Liver (tissue), 9 donors: ENCODE measurements around the gene CCL22. TPM values are rescaled to one million over a fixed set of nuclear protein-coding genes. Genes with fewer than 3 reads are reported as not detected.

Experiments
- DNase-seq: peaks from one replicate; pipeline ENCODE4 v3.0.0-alpha.2; 2017; ENCODE audit warnings: low spot score
- H3K27ac ChIP-seq, 2 donors: one replicate each; pipeline ENCODE4 v1.7.0; 2013; ENCODE audit warnings: inconsistent platforms in 2 of 2, low read length in 2 of 2, control low read depth in 1 of 2, low read depth in 1 of 2, mild to moderate bottlenecking in 1 of 2
- H3K27me3 ChIP-seq, 4 donors: one replicate each; pipeline versions ENCODE4 v1.6.1 to v1.7.0; 2013; ENCODE audit warnings: low read length in 3 of 4, inconsistent platforms in 1 of 4, mild to moderate bottlenecking in 1 of 4, moderate library complexity in 1 of 4; ENCODE audit not compliant: control insufficient read depth in 4 of 4, insufficient read depth in 4 of 4
- H3K36me3 ChIP-seq, 4 donors: one replicate each; pipeline versions ENCODE4 v1.6.1 to v1.7.0; 2013; ENCODE audit warnings: low read length in 3 of 4, mild to moderate bottlenecking in 3 of 4, low read depth in 1 of 4, moderate library complexity in 1 of 4; ENCODE audit not compliant: control insufficient read depth in 4 of 4, insufficient read depth in 3 of 4
- H3K4me1 ChIP-seq, 4 donors: one replicate each; pipeline versions ENCODE4 v1.6.1 to v1.7.0; 2013; ENCODE audit warnings: low read length in 3 of 4, mild to moderate bottlenecking in 3 of 4, moderate library complexity in 1 of 4; ENCODE audit not compliant: control insufficient read depth in 4 of 4, insufficient read depth in 4 of 4
- H3K4me3 ChIP-seq, 3 donors: one replicate each; pipeline versions ENCODE4 v1.6.1 to v1.7.0; 2013; ENCODE audit warnings: low read length in 3 of 3, control low read depth in 1 of 3, low read depth in 1 of 3, mild to moderate bottlenecking in 1 of 3
- H3K9ac ChIP-seq, 2 donors: one replicate each; pipeline ENCODE4 v1.7.0; 2013; ENCODE audit warnings: low read length in 2 of 2, mild to moderate bottlenecking in 2 of 2, moderate library complexity in 2 of 2, control low read depth in 1 of 2, low read depth in 1 of 2
- H3K9me3 ChIP-seq, 4 donors: one replicate each; pipeline versions ENCODE4 v1.6.1 to v1.7.0; 2013; ENCODE audit warnings: low read length in 3 of 4; ENCODE audit not compliant: control insufficient read depth in 4 of 4
- EGR1 ChIP-seq, 2 donors: IDR thresholded peaks; 2 replicates each; pipeline ENCODE4 v1.6.1; 2016 to 2018; ENCODE audit warnings: antibody characterized with exemption in 2 of 2, low read depth in 2 of 2
- FOXA2 ChIP-seq: IDR thresholded peaks from 2 replicates; pipeline ENCODE4 v1.6.1; 2016; ENCODE audit warnings: antibody characterized with exemption
- GABPA ChIP-seq, 2 donors: IDR thresholded peaks in 1 of 2; conservative IDR thresholded peaks in 1 of 2; 2 replicates each; pipeline ENCODE4 v1.6.1; 2016; ENCODE audit warnings: antibody characterized with exemption in 2 of 2, mild to moderate bottlenecking in 1 of 2, moderate library complexity in 1 of 2
- HNF4A ChIP-seq, 2 donors: conservative IDR thresholded peaks; 2 replicates each; pipeline ENCODE4 v1.6.1; 2016; ENCODE audit warnings: antibody characterized with exemption in 2 of 2, mild to moderate bottlenecking in 2 of 2
- JUND ChIP-seq, 2 donors: IDR thresholded peaks; 2 replicates each; pipeline ENCODE4 v1.6.1; 2016; ENCODE audit warnings: antibody characterized with exemption in 2 of 2
- NR2F2 ChIP-seq: IDR thresholded peaks from 2 replicates; pipeline ENCODE4 v1.6.1; 2016; ENCODE audit warnings: antibody characterized with exemption
- RAD21 ChIP-seq, 2 donors: IDR thresholded peaks; 2 replicates each; pipeline ENCODE4 v1.6.1; 2016; ENCODE audit warnings: antibody characterized with exemption in 2 of 2, mild to moderate bottlenecking in 2 of 2
- SP1 ChIP-seq: IDR thresholded peaks from 2 replicates; pipeline ENCODE4 v1.6.1; 2018; ENCODE audit warnings: antibody characterized with exemption, mild to moderate bottlenecking
- TAF1 ChIP-seq: conservative IDR thresholded peaks from 2 replicates; pipeline ENCODE4 v1.6.1; 2016; ENCODE audit warnings: antibody characterized with exemption, mild to moderate bottlenecking
- WGBS: extraction: QIAGEN DNeasy Blood & Tissue Kit; methylation state at CpG from one replicate; pipeline ENCODE4 v1.1.7; 2013; 5-methylcytosine and 5-hydroxymethylcytosine counted together
- polyA plus RNA-seq, 2 donors: library from polyadenylated mRNA; stranded (reverse) in 1 of 2; unstranded in 1 of 2; fragments of 200-250 nt in 1 of 2; fragments of >200 nt in 1 of 2; fragmentation: Nextera tagmentation in 1 of 2; extraction: Ambion mirVana in 1 of 2; gene quantifications; one replicate each; pipeline versions ENCODE4 v1.2.1 to v1.2.3, GENCODE V29; 2013 to 2015
- total RNA-seq, 2 donors: library from RNA; depleted of rRNA; stranded (reverse); fragments of >200 nt; gene quantifications; one replicate each; pipeline ENCODE4 v1.2.3, GENCODE V29; 2014
- TF ChIP-seq, protein P1 (sequence below): IDR thresholded peaks from 2 replicates; pipeline ENCODE4 v1.6.1; 2016; ENCODE audit warnings: antibody characterized with exemption
- TF ChIP-seq, protein P2 (sequence below): IDR thresholded peaks from 2 replicates; pipeline ENCODE4 v1.6.1; 2016; ENCODE audit warnings: antibody characterized with exemption, mild to moderate bottlenecking
- TF ChIP-seq, protein P3 (sequence below): fragments of 150-350 bp; IDR thresholded peaks from 2 replicates; pipeline ENCODE4 v1.5.1; 2017; ENCODE audit warnings: improper control_type of control experiment, low read depth, low read length; ENCODE audit not compliant: missing input control
- donor health status: healthy.
- donor health status: healthy.
- donor health status: healthy.
- donor health status: healthy.
- donor health status: healthy.

CCL22 gene
- total and polyA plus RNA-seq, 4 donors: 0.02 to 0.09 TPM; not detected in 2

DNA sequence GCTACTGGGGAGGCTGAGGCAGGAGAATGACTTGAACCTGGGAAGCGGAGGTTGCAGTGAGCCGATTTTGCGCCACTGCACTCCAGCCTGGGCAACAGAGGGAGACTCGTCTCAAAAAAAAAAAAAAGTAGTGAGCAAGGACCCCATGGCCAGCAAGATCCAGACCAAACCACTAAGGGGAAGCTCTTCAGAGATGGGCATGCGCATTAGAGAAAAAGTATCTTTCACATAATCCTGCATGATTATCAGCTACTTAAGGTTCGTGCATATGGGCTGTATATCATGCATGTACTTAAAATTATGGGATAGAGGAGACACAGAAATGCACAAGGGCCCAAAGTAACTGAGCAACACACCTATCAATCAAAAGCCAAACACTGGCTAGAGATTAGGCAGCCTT, 10.7 kb upstream of the CCL22 start:
- no peaks in the 10 kb centered on the region for H3K27me3 ChIP-seq
- no peak overlapping the region for H3K9ac ChIP-seq
- H3K36me3 ChIP-seq: no peaks in the 10 kb centered on the region
- 88% methylated on average over 6 of the region's 6 CpGs for WGBS
- H3K4me3 ChIP-seq: no peak overlapping the region
- no peak overlapping the region for H3K27ac ChIP-seq
- DNase-seq: no peak
- TF ChIP-seq HNF4A (conservative IDR thresholded peaks at IDR 0.05) (no peak), EGR1 (IDR thresholded peaks at IDR 0.05; ENCODE audit: low read depth in 2 of 2) (no peak), RAD21 (IDR thresholded peaks at IDR 0.05) (no peak), JUND (IDR thresholded peaks at IDR 0.05) (no peak), NR2F2 (no peak), GABPA (IDR thresholded peaks at IDR 0.05 in 1 of 2, conservative IDR thresholded peaks at IDR 0.05 in 1 of 2) (no peak)
- TF ChIP-seq, protein P1, sequence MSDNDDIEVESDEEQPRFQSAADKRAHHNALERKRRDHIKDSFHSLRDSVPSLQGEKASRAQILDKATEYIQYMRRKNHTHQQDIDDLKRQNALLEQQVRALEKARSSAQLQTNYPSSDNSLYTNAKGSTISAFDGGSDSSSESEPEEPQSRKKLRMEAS: no peak
- H3K4me1 ChIP-seq: no peaks in the 10 kb centered on the region
- no peaks in the 10 kb centered on the region for H3K9me3 ChIP-seq

DNA sequence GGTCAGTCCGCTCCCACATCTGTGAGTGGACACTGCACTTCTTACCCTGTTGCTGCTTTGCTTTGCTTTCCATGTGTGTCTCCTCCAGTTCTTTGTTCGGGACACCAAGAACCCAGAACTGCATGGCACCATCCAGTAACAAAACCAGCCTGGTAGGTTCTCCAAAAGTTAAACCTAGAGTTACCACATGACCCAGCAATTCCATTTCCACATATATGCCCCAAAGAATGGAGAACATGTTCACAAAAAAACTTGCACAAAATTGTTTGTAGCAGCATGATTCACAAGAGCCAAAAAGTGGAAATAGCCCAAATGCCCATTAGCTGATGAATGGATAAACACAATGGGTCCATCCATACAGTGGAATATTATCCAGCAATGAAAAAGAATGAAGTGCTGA, 10.3 kb upstream of the CCL22 start:
- no peak overlapping the region for H3K4me3 ChIP-seq
- no peak overlapping the region for H3K9ac ChIP-seq
- no peaks in the 10 kb centered on the region for H3K36me3 ChIP-seq
- WGBS: 82% methylated on average over 2 of the region's 2 CpGs
- DNase-seq: no peak
- H3K4me1 ChIP-seq: no peaks in the 10 kb centered on the region
- no peak overlapping the region for H3K27ac ChIP-seq
- H3K9me3 ChIP-seq: no peaks in the 10 kb centered on the region
- TF ChIP-seq FOXA2 (no peak), RAD21 (IDR thresholded peaks at IDR 0.05) (no peak), SP1 (no peak), TAF1 (no peak), NR2F2 (no peak), EGR1 (IDR thresholded peaks at IDR 0.05; ENCODE audit: low read depth in 2 of 2) (no peak)
- TF ChIP-seq, protein P2, sequence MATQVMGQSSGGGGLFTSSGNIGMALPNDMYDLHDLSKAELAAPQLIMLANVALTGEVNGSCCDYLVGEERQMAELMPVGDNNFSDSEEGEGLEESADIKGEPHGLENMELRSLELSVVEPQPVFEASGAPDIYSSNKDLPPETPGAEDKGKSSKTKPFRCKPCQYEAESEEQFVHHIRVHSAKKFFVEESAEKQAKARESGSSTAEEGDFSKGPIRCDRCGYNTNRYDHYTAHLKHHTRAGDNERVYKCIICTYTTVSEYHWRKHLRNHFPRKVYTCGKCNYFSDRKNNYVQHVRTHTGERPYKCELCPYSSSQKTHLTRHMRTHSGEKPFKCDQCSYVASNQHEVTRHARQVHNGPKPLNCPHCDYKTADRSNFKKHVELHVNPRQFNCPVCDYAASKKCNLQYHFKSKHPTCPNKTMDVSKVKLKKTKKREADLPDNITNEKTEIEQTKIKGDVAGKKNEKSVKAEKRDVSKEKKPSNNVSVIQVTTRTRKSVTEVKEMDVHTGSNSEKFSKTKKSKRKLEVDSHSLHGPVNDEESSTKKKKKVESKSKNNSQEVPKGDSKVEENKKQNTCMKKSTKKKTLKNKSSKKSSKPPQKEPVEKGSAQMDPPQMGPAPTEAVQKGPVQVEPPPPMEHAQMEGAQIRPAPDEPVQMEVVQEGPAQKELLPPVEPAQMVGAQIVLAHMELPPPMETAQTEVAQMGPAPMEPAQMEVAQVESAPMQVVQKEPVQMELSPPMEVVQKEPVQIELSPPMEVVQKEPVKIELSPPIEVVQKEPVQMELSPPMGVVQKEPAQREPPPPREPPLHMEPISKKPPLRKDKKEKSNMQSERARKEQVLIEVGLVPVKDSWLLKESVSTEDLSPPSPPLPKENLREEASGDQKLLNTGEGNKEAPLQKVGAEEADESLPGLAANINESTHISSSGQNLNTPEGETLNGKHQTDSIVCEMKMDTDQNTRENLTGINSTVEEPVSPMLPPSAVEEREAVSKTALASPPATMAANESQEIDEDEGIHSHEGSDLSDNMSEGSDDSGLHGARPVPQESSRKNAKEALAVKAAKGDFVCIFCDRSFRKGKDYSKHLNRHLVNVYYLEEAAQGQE: no peak
- TF ChIP-seq, protein P3, sequence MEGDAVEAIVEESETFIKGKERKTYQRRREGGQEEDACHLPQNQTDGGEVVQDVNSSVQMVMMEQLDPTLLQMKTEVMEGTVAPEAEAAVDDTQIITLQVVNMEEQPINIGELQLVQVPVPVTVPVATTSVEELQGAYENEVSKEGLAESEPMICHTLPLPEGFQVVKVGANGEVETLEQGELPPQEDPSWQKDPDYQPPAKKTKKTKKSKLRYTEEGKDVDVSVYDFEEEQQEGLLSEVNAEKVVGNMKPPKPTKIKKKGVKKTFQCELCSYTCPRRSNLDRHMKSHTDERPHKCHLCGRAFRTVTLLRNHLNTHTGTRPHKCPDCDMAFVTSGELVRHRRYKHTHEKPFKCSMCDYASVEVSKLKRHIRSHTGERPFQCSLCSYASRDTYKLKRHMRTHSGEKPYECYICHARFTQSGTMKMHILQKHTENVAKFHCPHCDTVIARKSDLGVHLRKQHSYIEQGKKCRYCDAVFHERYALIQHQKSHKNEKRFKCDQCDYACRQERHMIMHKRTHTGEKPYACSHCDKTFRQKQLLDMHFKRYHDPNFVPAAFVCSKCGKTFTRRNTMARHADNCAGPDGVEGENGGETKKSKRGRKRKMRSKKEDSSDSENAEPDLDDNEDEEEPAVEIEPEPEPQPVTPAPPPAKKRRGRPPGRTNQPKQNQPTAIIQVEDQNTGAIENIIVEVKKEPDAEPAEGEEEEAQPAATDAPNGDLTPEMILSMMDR: no peak
- TF ChIP-seq, protein P1: no peak
- H3K27me3 ChIP-seq: no peaks in the 10 kb centered on the region
